HG03520 (cell line): Measurements from ENCODE around the gene PEX12.
"Not testable (repeated sequence)": the region's sequence is repeated elsewhere in the genome, so short reads cannot be mapped to it uniquely, and the experiment has no call there.

Experiments
- ATAC-seq: cut with Tn5 transposase; IDR thresholded peaks from one replicate; pipeline ENCODE4 v1.9.1; 2021; ENCODE audit warnings: mild to moderate bottlenecking, moderate library complexity; ENCODE audit not compliant: unreplicated experiment

Gene PEX12

DNA sequence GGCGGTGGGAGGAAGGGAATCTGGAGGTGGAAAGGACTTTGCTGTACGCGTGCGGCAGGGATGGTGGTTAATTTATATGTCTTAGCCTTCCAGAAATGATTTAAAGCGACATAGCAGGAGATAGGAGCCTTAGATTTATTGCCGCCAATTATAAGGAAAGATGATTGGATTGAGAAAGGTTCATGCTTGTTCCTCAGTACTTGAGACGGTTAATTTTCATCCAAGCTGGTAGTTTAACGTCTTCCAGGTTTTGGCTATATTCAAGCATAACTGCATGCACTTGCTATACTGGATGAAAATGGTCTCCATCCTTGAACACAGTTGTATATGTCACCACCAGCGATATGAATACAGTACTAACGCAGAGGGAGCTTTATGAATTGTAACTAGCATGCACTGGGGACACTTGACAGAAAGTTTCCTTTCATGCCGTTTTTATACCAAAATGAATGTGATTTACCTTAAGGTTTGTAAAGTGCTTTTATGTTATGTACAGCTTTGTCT lies 610 bp upstream of the PEX12 start:
- ATAC-seq: no peak

GRCh38 chr17:35577830-35578196 lies 558 bp downstream of the PEX12 start:
- no peak for ATAC-seq

GRCh38 chr17:35575759-35576158 lies 2.6 kb downstream of the PEX12 start:
- no peak for ATAC-seq

DNA sequence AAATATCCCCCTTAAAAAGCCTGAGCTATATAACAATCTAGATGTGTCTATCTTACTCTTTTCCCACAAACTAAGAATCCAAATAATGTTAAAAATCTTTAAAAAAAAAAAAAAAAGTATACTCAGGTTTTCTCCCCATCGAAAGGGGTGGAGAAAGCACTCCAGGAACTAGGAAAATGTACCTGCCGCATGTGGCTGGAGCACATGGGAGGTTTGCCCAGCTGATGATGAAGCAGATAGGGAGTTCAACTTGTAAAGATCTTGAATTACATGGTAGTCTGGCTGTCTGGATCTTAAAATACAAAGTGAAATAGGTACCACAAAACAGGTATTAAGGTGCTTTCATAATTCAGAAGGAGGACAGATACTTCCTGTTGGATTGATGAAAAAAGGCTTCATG lies 9.0 kb downstream of the PEX12 start:
- no peak for ATAC-seq

DNA sequence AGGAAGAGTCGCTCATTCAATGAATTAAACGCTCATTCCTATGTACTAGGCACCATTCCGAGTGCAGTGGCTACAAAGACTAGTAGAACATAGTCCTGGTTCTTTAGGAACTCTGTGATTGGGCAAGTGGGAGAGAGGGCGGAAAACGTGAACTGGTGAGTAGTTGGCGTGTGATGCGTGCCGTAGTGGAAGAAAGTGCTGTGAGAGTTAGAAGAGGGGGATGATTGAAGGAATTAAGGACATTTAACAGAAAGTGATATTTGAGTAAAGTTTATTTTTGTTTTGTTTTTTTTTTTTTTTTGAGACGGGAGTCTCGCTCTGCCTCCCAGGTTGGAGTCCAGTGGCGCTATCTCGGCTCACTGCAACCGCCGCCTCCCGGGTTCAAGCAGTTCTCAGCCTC lies 9.8 kb downstream of the PEX12 start:
- no peak for ATAC-seq

- ATAC-seq: no peak
Observed at GRCh38 chr17:35566968-35567367, 11.4 kb downstream of the PEX12 start.

DNA sequence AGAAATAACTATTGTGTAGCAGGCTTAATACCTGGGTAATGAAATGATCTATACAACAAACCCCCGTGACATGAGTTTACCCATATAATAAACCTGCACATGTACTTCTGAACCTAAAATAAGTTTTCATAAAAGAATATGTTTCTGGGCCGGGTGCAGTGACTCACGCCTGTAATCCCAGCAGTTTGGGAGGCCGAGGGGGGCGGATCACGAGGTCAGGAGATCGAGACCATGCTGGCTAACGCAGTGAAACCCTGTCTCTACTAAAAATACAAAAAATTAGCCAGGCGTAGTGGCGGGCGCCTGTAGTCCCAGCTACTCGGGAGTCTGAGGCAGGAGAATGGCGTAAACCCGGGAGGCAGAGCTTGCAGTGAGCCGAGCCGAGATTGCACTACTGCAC lies 15.2 kb downstream of the PEX12 start:
- ATAC-seq: not testable (repeated sequence)

- no peak for ATAC-seq
Observed at GRCh38 chr17:35560703-35561102, 17.7 kb downstream of the PEX12 start, which contains the start of gene SLFN14. SLFN14 (minus strand) TSS chr17:35560819; CDS start chr17:35558062, 2,757 bp downstream.

DNA sequence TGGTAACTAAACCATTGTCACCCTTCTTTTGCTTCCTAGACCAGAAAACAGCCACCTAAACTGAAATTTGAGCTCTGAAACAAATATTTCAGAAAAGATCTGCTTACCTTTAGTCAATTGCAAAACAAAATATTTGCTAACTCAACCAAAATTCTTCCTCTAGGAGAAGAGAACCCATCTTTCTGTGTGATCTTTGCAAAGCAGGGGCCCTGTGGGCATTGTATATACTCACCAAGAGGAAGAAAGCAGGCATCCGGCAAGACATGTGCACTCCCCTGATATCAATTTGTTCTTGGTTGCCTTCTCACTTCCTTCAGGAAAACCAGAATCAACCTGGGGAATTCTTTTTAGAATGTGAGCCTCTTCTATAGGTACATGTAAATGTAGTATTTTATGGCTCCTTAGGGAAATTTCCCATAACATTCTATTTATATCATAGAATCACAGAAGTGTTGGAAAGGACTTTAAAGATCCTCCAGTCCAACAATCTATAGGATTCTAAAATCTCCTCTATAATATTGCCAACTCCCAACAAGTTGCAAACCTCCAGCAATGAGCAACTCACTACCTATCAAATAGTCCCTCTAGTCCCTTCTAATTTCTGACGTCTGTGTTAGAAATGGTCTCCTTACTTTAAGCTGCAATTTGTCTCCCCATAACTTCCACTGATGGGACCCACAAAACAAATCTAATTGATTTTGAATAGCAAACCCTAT lies 18.7 kb downstream of the PEX12 start:
- no peak for ATAC-seq

DNA sequence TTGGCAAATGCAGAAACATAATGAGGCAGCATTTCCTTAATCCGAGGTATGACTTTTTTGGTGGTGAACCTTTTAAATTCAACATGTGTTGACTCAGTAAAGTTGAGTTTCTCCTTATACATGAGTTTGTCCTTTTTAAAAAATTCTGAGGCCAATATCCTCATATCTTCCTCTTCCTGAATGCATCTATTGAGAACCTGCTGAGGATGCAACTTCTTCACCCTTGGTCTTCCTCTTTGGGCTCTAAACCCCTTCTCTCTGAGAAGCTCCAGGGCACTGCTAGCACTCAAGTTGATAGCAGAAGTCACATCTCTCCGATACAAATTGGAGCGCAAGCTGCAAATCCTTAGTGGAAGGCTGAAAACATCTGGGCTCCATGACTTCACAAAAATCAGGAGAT lies 21.0 kb downstream of the PEX12 start:
- no peak for ATAC-seq

GRCh38 chr17:35555691-35556090 lies 22.7 kb downstream of the PEX12 start:
- no peak for ATAC-seq

- no peak for ATAC-seq
Observed at GRCh38 chr17:35554668-35555067, 23.7 kb downstream of the PEX12 start.

- ATAC-seq: no peak
Observed at GRCh38 chr17:35553310-35553709, 25.1 kb downstream of the PEX12 start.

- no peak for ATAC-seq
Observed at GRCh38 chr17:35548978-35549377, 29.4 kb downstream of the PEX12 start.

DNA sequence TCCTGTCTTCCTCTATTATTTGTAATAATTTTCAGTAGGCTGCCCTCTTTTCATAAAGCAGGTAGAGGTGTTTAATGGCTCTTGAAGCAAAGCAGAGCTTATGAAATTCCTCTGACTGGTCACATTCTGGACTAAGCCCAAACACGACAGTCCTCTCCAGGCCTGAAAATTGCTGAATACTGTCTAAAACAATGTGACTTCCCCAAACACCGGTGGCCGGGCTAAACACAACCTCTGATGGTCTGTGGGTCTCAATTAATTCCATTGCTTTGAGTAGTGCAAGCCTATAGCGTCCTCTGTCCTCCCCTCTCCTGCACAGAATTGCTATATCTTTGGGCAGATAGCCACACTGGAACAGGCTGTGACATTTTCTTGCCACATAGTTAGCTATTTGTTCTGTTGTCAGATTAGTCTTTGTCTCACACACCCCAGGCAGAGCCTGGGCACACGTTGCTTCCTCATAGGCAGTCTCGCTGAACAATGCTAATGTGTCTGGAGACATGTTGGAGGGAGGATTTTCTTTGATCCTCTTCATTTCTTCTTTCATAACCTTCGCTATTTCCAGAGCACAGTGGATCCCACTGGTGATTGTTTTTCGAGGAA lies 30.1 kb downstream of the PEX12 start:
- ATAC-seq: no peak

DNA sequence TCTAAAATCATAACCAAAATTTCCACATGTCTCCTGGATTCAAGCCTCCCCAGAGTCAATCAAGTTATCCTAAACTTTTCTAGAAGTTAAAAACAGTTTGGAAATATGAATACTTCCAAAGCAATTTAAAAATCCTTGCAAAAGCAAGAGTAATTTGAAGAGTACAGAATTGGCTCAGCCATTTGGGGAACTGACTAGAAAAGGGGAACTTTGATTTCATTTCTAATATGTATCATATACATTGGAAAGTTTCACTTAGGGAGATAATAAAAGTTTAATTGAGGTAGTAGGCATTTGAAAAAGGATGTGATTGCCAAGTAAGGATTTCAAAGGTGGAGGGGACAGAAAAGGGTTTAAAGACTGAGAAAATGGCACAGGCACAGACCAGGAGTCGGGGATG lies 31.9 kb downstream of the PEX12 start:
- ATAC-seq: no peak

DNA sequence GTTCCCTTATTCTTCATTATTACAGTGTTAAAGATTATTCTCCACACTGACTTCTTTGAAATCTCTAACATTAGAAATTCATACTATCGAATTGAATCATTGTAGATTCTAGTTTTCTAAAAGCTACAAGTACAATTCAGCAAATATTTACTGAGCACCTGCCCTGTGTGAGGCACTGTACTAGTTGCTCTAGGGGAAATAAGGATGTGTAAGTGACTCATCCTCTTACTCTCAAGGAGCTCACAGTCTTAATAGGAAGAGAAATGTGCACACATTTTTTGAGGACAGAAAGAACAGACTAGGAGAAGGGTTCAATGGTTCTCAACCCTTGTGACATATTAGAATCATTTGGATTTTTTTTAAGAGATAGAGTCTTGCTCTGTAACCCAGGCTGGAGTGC lies 33.2 kb downstream of the PEX12 start:
- ATAC-seq: no peak

GRCh38 chr17:35543856-35544255 lies 34.5 kb downstream of the PEX12 start:
- ATAC-seq: no peak

- ATAC-seq: no peak
Observed at GRCh38 chr17:35542990-35543389, 35.4 kb downstream of the PEX12 start.

DNA sequence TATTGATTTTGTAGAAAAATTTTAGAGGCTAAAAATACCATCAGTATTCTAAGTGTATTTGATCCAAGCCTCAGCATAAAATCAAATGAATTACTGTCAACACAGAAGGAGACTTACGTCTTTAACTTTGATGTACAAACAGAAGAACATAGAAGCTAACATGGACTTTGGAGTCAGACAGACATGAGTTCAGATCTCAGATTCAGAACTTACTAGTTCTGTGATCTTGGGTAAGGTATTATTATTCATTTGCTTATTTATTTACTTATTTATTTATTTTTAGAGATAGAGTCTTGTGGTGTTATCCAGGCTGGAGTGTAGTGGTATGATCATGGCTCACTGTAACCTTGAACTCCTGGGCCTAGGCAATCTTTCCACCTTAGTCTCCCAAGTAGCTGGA lies 36.9 kb downstream of the PEX12 start:
- ATAC-seq: no peak

DNA sequence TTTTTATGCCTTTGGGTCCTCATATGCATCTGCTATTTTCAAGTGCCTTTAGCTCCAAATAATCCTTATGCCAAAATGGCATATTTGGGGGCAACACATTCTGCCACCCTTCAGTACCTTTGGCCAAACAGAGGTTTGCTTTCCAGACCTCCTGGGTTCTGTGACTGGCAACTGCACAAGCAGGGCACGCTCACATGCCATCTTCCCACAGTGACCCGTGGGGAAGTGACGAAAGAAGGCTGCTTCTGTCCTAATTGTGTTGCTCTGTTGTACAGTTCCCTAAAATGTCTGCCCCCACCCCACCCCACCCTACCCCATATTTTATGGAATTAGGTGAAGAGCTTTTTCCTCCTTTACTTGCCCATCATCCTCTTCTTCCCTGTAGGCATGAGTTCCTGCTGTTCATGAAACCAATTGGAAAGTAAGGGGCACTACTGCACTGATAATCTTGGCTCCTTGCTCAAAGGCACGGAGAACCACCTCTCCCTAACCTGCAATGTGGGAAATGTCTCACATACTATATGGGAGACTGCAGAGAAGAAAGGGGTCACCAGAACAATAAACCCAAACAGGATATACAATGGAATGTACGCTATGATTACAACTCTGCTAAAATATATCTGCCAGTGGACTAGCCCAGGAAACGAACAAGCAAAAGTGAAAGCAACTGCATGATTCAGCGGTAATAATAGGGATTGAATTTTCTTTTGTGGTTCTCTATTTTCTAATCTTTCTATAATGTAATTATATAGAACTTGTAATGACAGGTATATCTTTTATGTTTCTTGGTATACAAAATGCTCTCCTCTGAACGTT lies 37.6 kb downstream of the PEX12 start:
- no peak for ATAC-seq

DNA sequence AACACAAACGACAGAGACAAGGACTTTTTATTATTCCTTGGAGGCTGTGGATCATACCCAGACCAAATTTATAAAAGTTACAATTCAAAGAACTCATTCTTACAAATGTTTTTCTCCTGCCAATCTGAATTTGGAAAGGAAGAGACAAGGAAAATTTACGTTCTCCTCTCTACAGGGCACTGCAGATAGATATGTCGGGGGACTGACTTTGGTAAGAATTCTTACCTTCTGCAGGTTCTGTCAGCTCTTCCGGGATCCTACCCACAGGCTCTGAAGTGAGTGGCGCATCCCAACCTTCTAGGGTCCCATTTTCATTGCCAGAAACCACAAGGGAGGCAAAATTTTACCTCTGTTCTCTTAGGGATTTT lies 38.7 kb downstream of the PEX12 start:
- no peak for ATAC-seq
